SH-SY5Y (cell line): Measurements from ENCODE around the gene RFTN1.

Source experiments
- GATA2 ChIP-seq: IDR thresholded peaks from 2 replicates; pipeline ENCODE4 v1.6.1; 2011; ENCODE audit warnings: mild to moderate bottlenecking, low read depth, low read length
- GATA3 ChIP-seq: IDR thresholded peaks from 2 replicates; pipeline ENCODE4 v1.6.1; 2011; ENCODE audit warnings: low read depth, mild to moderate bottlenecking, low read length, moderate library complexity

DNA sequence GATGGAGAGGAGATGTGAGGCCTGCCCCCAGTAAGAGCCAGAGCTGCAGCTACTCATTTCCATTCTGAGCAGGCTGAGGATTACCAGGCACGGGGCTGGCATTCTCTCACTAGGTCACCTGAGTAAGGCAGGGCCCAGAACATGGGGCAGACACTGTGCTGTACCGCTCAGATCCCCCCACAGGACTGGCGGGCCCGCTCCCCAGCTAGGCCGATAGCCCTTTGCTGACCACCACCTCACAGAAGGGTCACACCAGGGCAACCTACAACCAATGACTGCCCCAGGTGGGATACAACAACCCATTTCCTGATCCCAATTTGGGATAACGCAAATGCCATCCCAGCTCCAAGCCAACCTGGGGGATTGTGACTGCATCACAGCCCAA, 195.9 kb downstream of the RFTN1 start:
- TF ChIP-seq GATA2 (no peak), GATA3 (no peak)
